ENCODE results near the gene NSG1. TPM values are rescaled to one million over a fixed set of nuclear protein-coding genes. Genes with fewer than 3 reads are reported as not detected.
"Not testable (repeated sequence)": the region's sequence is repeated elsewhere in the genome, so short reads cannot be mapped to it uniquely, and the experiment has no call there.

Gene NSG1
- total RNA-seq, 2 donors from 2014 or later, result 14.4 to 19.6 TPM

DNA sequence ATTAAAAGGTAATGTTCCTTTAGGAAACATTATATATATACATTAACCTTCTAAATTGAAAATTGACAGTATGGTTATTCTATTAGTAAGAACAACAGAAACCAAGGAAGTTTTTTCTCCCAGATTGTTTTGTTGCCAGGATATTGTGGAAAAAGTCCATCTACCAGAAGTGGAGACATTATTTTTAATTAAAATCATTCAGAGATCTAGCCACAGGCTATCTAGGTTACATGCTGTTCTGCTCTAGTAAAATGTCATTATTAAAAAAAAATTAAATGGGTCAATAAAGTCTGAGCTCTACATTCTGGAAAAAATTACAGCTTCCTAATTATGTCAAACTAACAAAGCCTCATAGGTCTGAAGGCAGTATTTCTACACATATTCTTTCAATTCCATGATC lies 74.3 kb downstream of the NSG1 start:
- no peaks in the 10 kb centered on the region for H3K4me1 ChIP-seq
- TF ChIP-seq, protein P1, sequence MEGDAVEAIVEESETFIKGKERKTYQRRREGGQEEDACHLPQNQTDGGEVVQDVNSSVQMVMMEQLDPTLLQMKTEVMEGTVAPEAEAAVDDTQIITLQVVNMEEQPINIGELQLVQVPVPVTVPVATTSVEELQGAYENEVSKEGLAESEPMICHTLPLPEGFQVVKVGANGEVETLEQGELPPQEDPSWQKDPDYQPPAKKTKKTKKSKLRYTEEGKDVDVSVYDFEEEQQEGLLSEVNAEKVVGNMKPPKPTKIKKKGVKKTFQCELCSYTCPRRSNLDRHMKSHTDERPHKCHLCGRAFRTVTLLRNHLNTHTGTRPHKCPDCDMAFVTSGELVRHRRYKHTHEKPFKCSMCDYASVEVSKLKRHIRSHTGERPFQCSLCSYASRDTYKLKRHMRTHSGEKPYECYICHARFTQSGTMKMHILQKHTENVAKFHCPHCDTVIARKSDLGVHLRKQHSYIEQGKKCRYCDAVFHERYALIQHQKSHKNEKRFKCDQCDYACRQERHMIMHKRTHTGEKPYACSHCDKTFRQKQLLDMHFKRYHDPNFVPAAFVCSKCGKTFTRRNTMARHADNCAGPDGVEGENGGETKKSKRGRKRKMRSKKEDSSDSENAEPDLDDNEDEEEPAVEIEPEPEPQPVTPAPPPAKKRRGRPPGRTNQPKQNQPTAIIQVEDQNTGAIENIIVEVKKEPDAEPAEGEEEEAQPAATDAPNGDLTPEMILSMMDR (IDR thresholded peaks at IDR 0.05), result no peak
- peaks cover 45% of the 10 kb centered on the region for H3K36me3 ChIP-seq
- H3K27ac ChIP-seq, result no peak overlapping the region
- H3K4me3 ChIP-seq, result no peak overlapping the region
- no peaks in the 10 kb centered on the region for H3K9me3 ChIP-seq
- no peaks in the 10 kb centered on the region for H3K27me3 ChIP-seq
- DNase-seq (ENCODE audit: low spot score), result no peak

DNA sequence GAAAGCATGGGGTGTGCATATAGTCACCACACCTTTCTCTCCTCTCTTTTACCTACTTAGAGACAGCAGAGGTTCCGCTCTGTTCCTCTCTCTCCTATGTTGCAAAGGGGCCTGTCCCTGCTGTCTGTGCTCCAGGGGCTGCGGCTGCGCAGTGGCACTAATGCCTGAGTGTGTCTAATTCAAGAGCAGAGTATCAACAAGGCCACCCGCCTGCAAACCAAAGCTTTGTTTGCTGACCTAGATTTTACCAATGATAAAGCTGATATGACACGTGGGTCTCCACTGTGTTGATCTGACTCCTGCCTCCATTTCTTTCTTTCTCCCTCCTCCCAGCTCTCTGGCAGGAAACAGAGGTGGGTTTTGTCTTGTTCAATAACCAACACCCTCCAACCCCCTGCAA lies 74.9 kb downstream of the NSG1 start:
- no peak overlapping the region for H3K27ac ChIP-seq
- peaks cover 43% of the 10 kb centered on the region for H3K36me3 ChIP-seq
- no peaks in the 10 kb centered on the region for H3K9me3 ChIP-seq
- H3K4me3 ChIP-seq, result no peak overlapping the region
- TF ChIP-seq, protein P1 (IDR thresholded peaks at IDR 0.05), result no peak
- no peaks in the 10 kb centered on the region for H3K27me3 ChIP-seq
- DNase-seq (ENCODE audit: low spot score), result no peak
- no peaks in the 10 kb centered on the region for H3K4me1 ChIP-seq

DNA sequence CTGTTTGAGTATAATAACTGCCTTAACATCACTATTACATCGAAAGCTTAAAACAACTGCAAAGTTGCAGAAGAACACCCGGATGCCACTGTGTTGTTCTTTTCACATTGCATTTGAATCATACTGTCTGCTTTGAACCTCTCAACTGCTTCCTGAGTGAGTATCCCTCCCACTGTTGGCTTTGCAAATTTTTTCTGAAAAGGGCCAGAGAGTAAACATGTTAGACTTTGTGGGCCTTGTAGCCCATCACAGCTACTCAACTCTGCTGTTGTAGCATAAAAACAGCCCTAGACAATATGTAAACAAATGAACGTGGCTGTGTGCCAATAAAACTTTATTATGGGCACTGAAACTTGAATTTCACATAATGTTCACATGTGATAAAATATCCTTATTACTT lies 76.1 kb downstream of the NSG1 start:
- no peak for DNase-seq (ENCODE audit: low spot score)
- Histone ChIP-seq H3K4me1 (no peaks in the 10 kb centered on the region), H3K9me3 (no peaks in the 10 kb centered on the region), H3K36me3 (peaks cover 31% of the 10 kb centered on the region), H3K27me3 (no peaks in the 10 kb centered on the region), H3K4me3 (no peak overlapping the region), H3K27ac (no peak overlapping the region)
- TF ChIP-seq, protein P1 (IDR thresholded peaks at IDR 0.05), result no peak

DNA sequence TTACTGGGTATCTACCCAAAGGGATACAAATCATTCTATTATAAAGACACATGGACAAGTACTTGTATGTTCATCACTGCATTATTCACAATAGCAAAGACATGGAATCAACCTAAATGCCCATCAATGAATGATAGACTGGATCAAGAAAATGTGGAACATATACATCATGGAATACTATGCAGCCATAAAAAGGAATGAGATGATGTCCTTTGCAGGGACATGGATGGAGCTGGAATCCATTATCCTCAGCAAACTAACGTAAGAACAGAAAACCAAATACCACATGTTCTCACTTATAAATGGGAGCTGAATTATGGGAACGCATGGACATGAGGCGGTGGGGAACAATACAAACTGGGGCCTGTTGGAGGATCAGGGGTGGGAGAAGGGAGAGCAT lies 78.3 kb downstream of the NSG1 start:
- not testable (repeated sequence) for H3K4me3 ChIP-seq; H3K27ac ChIP-seq; H3K27me3 ChIP-seq; H3K9me3 ChIP-seq; DNase-seq (ENCODE audit: low spot score); H3K4me1 ChIP-seq
- H3K36me3 ChIP-seq, result peaks cover 32% of the 10 kb centered on the region

Other genes with a start within 250 kb of the NSG1 start
- gene OTOP1, start 160.2 kb upstream of the NSG1 start, total RNA-seq, result not detected
- gene TMEM128, start 138.9 kb upstream of the NSG1 start, total RNA-seq, result 10 to 100 TPM; 14.5 to 14.9 TPM
- gene LYAR, start 96.9 kb upstream of the NSG1 start, total RNA-seq, result 10 to 100 TPM; 14.2 to 20.8 TPM
- gene ZBTB49, start 96.9 kb upstream of the NSG1 start, total RNA-seq, result 10 to 100 TPM in 1 of 2 donors, 1 to 10 TPM in 1; 4.7 to 12.9 TPM
- 10 to 100 TPM in 1 of 2 donors, 1 to 10 TPM in 1; 8.8 to 10.8 TPM for gene STX18, start 154.9 kb downstream of the NSG1 start, total RNA-seq

Measured in right atrium auricular region (tissue), 2 donors.